Activated CD4-positive, alpha-beta T cell treated with anti-CD3 and anti-CD28 coated beads, Interleukin-2, amount 50 U/mL, for 4 hours (primary cell): ENCODE measurements around the gene ODC1.

Experiments
- DNase-seq, 2 experiments: peaks; one replicate each; pipeline ENCODE4 v3.0.0-alpha.2; 2020

ODC1 gene

DNA sequence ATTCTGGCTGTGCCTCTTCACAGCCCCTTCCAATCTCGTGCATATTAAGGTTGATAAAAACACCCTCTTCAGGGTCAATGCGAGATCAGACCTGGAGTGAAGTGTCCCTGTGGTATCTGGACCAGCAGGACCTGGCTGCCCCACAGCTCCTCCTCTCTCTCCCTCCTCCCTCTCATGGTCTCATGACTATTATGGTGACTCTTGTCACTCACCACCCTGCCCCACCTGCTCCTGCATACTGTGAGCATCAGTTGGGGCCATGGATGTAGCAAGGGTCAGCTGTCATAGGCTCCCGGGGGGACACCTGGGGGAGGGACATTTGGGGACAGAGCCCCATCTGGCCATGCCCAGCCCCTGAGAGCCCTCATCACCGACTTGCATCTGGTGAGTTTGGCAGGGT, 50.2 kb downstream of the ODC1 start:
- no peak for DNase-seq

DNA sequence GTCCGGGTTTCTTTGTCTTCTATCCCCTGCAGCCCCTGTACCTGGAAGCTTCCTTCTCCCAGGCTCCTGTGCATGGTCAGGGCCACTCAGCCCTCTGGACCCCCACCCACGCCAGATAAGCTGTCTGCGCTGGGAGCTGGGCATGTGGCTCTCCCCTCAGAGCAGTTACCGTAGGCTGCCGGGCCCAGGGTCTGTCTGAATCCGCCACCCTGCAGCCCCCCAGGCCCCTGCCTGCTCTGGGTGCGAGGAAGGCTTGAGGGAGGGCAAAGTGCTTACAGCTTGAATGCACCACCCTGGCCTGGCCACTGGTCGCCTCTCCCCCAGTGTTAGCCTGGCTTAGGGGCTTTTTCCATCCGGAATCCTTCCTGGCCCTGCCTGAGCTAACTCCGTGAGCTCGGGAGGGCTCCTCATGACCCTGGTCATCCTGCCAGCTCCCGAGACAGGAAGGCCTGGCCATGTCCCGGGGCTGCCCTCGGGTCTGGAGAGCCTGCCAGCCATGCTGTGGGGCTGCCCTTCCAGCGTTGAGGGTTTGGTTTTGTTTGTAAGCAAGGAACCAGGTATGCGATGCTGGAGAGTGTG, 50.7 kb downstream of the ODC1 start:
- no peak for DNase-seq

DNA sequence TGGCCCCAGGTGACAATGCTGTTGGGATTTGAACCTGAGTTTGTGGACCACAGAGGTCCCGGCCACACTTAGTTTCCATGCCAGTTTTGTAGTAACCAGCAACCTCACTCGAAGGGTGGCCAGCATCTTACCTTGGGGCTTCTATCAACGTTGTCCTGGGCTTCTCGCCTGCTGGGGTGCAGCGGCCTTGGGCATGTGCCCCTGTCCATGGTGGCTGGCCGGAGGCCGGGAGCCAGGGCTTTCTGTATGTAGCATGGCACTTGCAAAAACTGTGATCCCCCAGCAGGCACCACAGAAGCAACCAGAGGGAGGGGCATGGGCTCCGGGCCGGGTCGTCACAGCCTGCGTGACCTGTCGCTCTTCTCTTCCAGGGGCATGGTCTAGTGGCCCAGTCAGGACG, 51.7 kb downstream of the ODC1 start:
- DNase-seq = no peak

DNA sequence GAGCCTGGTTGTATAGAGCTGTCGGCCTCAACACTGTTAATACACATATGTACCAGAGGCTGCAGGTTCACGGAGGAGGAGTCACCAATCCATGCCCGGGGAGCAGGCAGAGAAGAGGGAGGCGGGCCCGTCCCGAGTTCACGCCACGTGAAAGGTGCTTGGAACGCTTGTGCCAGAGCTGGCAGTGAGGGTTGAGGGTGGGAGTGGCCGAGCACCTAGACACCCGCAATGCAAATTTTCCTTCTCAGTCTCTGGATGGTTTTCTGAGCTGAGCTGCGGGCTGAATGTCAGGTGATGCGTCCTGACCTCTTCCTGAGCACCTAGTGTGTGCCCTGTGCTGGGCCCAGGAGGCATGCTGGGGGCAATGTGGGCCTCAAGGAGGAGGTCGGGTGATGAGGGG, 52.2 kb downstream of the ODC1 start:
- no peak for DNase-seq

DNA sequence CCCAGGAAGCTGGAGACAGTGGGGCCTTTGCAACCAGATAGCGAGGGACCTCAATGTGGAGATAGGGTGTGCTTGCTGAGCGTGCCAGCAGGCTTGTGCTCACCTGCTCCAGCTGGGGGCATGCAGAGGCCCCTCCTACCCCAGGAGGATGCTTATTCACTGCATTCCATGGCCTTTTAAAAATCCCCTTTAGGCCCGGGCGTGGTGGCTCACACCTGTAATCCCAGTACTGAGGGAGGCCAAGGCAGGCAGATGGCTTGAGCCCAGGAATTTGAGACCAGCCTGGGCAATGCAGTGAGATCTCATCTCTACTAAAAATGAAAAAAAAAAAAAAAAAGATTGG, 54.5 kb downstream of the ODC1 start:
- DNase-seq = no peak

DNA sequence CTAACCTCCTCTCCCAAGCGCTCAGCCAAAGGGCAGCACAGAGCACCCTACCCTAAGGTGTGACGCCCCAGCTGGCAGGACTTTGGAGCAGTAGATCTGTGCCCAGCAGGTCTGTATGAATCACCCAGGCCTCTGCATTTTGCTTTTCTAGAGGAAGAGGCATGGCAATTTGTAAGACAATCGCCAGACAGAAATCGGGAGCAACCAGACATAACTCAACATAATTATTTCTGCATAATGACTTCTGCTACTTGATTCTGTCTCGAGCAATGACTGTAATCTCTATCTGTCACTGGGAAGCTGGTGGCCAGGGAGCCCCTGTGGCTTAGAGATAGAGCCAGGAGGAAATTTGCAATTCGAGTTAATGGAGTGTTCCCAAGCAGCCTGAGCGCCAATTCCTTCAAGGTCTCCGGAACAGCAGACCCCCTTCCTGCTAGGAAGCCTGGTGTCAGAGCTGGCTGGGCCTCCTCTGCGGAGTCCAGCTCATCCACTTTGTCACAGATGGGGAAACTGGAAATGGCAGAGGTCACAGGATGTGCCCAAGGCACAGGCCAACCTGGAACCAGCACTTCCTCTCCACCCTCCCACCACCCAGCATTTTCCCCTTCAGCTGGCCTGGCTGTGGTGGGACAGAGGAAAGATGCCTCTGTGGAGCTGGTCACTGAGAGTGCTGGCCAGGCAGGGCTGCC, 55.0 kb downstream of the ODC1 start:
- no peak for DNase-seq

DNA sequence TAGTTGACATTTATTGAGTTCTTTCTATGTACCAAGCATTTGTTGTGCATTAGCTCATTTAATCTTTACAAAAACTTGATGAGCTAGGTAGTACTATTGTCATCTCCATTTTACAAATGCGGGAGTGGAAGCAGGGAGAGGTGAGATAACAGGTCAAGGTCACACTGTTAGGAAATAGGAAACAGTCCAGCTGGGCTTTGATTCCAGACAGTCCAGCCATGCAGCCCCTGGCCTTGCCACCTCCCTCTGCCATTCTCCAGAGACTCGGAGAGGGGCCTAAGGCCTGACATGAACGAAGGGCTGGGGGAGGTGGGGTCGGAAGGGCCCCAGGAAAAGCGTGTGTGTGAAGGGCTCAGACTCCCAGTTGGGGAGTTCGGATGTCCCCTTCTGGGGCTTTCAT, 55.6 kb downstream of the ODC1 start:
- no peak for DNase-seq

DNA sequence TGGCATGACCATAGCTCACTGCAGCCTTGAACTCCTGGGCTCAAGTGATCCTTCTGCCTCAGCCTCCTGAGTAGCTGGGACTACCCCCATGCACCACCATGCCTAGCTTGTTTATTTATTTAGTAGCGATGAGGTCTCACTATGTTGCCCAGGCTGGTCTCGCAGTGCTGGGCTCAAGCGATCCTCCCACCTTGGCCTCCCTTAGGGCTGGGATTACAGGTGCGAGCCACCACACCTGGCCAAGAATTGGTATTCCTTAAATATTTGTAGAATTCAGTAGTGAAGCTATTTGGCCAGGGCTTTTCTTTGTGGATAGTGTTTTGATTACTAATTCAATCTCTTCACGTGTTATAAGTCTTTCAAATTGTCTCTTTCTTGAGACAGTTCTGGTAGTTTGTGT, 56.0 kb downstream of the ODC1 start:
- no peak for DNase-seq

DNA sequence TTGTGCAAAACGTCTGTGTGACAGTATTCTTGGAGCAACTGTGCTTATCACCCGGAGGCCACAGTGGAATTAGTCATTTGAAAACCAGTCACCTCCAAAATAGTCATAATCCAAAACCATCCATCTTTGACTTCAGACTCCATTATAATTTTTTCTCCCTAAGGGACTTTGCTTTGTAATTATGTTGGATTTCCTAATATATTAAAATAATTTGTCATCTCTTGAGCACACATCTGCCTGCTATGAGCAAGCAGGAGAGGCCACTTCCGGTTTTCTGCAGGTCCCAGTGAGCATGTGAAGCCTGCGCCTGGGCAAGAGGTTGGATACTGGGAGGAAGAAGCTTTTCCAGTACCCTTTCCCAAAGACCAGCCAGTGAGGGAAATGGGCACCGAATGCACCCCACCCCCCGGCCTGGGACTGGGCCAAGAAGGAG, 57.7 kb downstream of the ODC1 start:
- DNase-seq = no peak
